Pancreas (tissue), 10 donors: ENCODE data around the gene ALDOC. TPM values are rescaled to one million over a fixed set of nuclear protein-coding genes. Genes with fewer than 3 reads are reported as not detected.
"Not testable (repeated sequence)": the region's sequence is repeated elsewhere in the genome, so short reads cannot be mapped to it uniquely, and the experiment has no call there.

Experiments used
- ATAC-seq, 4 donors: fragments of 200-7000 bp; cut with Tn5 transposase; one replicate each; pipeline versions ENCODE4 v1.8.0 to v1.9.1; 2020; ENCODE audit warnings: mild to moderate bottlenecking in 4 of 4, moderate library complexity in 4 of 4
- DNase-seq, 6 donors: peaks; one replicate each; pipeline ENCODE4 v3.0.0-alpha.2; 2020
- FAIRE-seq: peaks from 2 replicates; lab custom pipeline; 2012; peaks lifted over from hg19 to GRCh38; lab: Jason Lieb, UNC
- H3K27ac ChIP-seq, 4 donors: fragments of 200-600 bp; sonication (generic); 1 replicate in 3 of 4; 2 replicates in 1 of 4; pipeline versions ENCODE4 v1.5.0 to v1.8.0; 2020
- H3K27me3 ChIP-seq, 4 donors: fragments of 200-600 bp; one replicate each; pipeline ENCODE4 v1.8.0; 2021
- H3K36me3 ChIP-seq, 3 donors: fragments of 200-600 bp; sonication (generic) in 1 of 3; one replicate each; pipeline versions ENCODE4 v1.5.0 to v1.8.0; 2020 to 2021
- H3K4me1 ChIP-seq, 3 donors: fragments of 200-600 bp; one replicate each; pipeline ENCODE4 v1.8.0; 2021
- H3K4me3 ChIP-seq, 4 donors: fragments of 200-600 bp; sonication (generic) in 2 of 4; one replicate each; pipeline versions ENCODE4 v1.5.0 to v1.8.0; 2020 to 2021
- H3K9me3 ChIP-seq, 4 donors: fragments of 200-600 bp; one replicate each; pipeline ENCODE4 v1.8.0; 2021
- CTCF ChIP-seq, 4 donors: fragments of 200-600 bp; sonication (generic) in 3 of 4; IDR thresholded peaks; one replicate each; pipeline versions ENCODE4 v1.5.0 to v1.8.0; 2021; ENCODE audit warnings: antibody characterized with exemption in 4 of 4
- WGBS, 2 donors: extraction: QIAGEN DNeasy Blood & Tissue Kit; methylation state at CpG; one replicate each; pipeline ENCODE4 v1.1.7; 2013; 5-methylcytosine and 5-hydroxymethylcytosine counted together
- intact Hi-C, 3 donors: fragments of 100-400 bp; cut with DNase I; formaldehyde crosslinking; loops; one replicate each; pipeline versions ENCODE4 v1.11.1 to v1.14.2; 2022
- polyA plus RNA-seq, 2 donors: library from polyadenylated mRNA; stranded (reverse); fragments of 200-250 nt; gene quantifications; one replicate each; pipeline ENCODE4 v1.2.3, GENCODE V29; 2013
- total RNA-seq, 6 donors: library from RNA; stranded (reverse); fragmentation: NEBNext Ultra II Directional in 4 of 6; extraction: Animal tissue kit (Norgen Biotek cat#: 25700) in 4 of 6; gene quantifications; one replicate each; pipeline versions ENCODE4 v1.2.1 to v1.2.4, GENCODE V29; 2021 to 2023
- donor health status: healthy with polysubstance abuse.
- donor health status: DM: no; HTN: no; CAD: no; lungs with moderate emphysema.
- donor health status: DM: no; HTN: no; CAD: no.
- donor health status: control.
- donor health status: control.
- donor health status: Bipolar disorder and iron deficiency.
- donor health status: DM: yes; HTN: yes; CAD: no.
- donor health status: DM: no; HTN: no; CAD: no.
- donor health status: DM: no; HTN: no; CAD: no.
- donor health status: DM: yes; HTN: yes; CAD: no.

ALDOC gene
- total and polyA plus RNA-seq, 8 donors: 0.69 to 8.4 (median 2.3) TPM

DNA sequence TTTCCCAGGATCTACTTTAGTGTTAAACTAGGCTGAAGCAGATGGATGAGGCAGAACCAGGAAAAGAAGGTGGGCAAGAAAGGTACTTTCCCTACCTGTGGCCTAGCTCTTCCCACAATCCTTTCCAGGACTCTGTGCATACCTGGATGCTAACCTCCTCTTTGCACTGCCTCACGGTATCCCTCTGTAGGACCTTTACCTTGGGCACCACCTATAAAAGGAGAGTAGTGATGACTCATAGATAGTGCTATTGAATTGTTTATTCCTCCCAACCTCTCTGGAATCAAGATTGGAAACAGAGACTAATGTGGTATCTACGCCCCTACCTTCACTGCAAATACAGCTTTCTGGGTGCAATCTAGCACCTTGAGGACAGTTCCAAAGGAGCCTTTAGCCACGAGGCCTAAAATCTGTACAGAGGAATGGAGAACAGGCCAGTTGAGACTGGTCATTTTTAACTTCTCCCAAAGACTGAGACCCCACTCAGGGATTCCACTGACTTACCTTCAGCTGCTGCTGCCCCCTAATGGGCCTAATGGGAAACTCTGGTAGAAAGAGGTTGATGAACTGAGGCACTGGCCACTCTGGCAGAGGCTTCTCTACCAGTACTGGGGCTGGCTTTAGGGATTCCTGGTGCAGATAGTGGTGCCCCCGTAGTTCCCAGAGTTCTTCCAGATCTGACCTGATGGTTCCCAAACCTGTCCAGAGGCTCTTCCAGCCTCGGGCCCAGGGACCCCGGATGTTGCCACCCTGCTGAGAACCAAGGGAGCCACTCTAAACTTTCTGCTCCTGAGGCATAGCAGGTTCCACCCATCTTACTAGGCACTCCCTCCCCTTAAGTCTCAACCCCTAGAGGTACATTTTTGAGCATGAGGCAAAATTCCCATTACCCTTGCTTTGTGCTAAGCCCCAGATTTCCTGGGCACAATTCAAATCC, 36.5 kb upstream of the ALDOC start:
- Histone ChIP-seq H3K4me1 (no peaks in the 10 kb centered on the region), H3K4me3 (no peak overlapping the region), H3K27me3 (no peaks in the 10 kb centered on the region), H3K9me3 (no peaks in the 10 kb centered on the region), H3K36me3 (peaks cover 0 to 41% (median 29%) of the 10 kb centered on the region in 3 donors), H3K27ac (no peak overlapping the region)
- no peak for FAIRE-seq
- DNase-seq: peak in 1 of 6 donors; percentile 27
- 71 to 78% methylated on average over 6 of the region's 6 CpGs for WGBS, 2 donors
- intact Hi-C loops: loop anchor here in 1 of 3 donors (10.0 kb wide), 1 partner anchor 118 kb away; no protein-coding TSS in a partner anchor
- TF ChIP-seq CTCF (IDR thresholded peaks at IDR 0.05): peak in 3 of 4 donors; percentile 24 to 67 (median 38)
- ATAC-seq: peak; percentile 46 to 72 (median 68)

- intact Hi-C loops: loop anchor here in 1 of 3 donors (10.0 kb wide), 1 partner anchor 118 kb away; no protein-coding TSS in a partner anchor
These were observed 35.8 kb upstream of the ALDOC start for GRCh38 chr17:28612531-28612930.

DNA sequence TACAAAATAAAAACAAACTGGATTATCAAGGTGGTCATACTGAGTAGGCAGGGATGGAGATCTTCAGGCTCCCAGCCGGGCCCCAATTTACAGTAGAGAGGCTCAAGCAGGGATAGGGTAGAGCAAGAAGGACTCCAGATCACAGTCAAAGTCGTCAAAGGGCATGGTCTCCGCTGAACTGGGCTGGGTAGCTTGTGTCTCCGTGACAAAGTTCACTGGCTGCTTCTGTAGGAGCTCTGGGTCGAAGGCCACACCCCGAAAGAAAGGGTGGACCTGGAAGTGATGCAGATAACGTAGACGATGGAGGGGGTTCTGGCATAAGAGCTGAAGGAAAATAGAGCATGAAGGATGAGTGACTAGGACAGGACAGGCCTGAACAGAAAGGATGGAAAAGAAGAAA, 33.7 kb upstream of the ALDOC start:
- no peak for ATAC-seq

More at GRCh38 chr17:28612531-28612930, 35.8 kb upstream of the ALDOC start:
- Histone ChIP-seq H3K4me1 (no peaks in the 10 kb centered on the region), H3K27me3 (no peaks in the 10 kb centered on the region), H3K9me3 (no peaks in the 10 kb centered on the region), H3K27ac (no peak overlapping the region), H3K4me3 (no peak overlapping the region), H3K36me3 (peaks cover 0 to 34% (median 22%) of the 10 kb centered on the region in 3 donors)
- DNase-seq (no peak), ATAC-seq (no peak), FAIRE-seq (no peak)
- 59 to 60% methylated on average over 2 of the region's 2 CpGs for WGBS, 2 donors
- no peak for TF ChIP-seq CTCF (IDR thresholded peaks at IDR 0.05)

DNA sequence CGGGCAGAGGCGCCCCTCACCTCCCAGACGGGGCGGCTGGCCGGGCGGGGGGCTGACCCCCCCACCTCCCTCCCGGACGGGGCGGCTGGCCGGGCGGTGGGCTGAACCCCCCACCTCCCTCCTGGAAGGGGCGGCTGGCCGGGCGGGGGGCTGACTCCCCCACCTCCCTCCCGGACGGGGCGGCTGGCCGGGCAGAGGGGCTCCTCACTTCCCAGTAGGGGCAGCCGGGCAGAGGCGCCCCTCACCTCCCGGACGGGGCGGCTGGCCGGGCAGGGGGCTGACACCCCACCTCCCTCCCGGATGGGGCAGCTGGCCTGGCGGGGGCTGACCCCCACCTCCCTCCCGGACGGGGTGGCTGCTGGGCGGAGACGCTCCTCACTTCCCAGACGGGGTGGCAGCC, 27.3 kb upstream of the ALDOC start:
- H3K36me3 ChIP-seq, H3K9me3 ChIP-seq, ATAC-seq, FAIRE-seq, intact Hi-C loops, DNase-seq, H3K27me3 ChIP-seq, H3K27ac ChIP-seq, H3K4me3 ChIP-seq, H3K4me1 ChIP-seq: not testable (repeated sequence)
- WGBS, 2 donors: 94% methylated on average over 13 to 29 of the region's 31 CpGs

More for the DNA sequence above, 33.7 kb upstream of the ALDOC start:
- Histone ChIP-seq H3K4me3 (no peak overlapping the region), H3K36me3 (peaks cover 0 to 13% (median 4%) of the 10 kb centered on the region in 3 donors), H3K27me3 (no peaks in the 10 kb centered on the region), H3K9me3 (no peaks in the 10 kb centered on the region), H3K4me1 (no peaks in the 10 kb centered on the region), H3K27ac (no peak overlapping the region)
- TF ChIP-seq CTCF (IDR thresholded peaks at IDR 0.05): no peak
- DNase-seq (no peak), FAIRE-seq (no peak)
- intact Hi-C loops: loop anchor here in 1 of 3 donors (10.0 kb wide), 1 partner anchor 116 kb away; no protein-coding TSS in a partner anchor
- 77 to 80% methylated on average over 8 of the region's 8 CpGs for whole genome bisulfite sequencing, 2 donors

GRCh38 chr17:28599311-28600184, 22.9 kb upstream of the ALDOC start:
- no peaks in the 10 kb centered on the region for H3K27me3 ChIP-seq
- 7 to 9% methylated on average over 40 of the region's 40 CpGs for WGBS, 2 donors
- ATAC-seq (peak; percentile 60 to 76 (median 64)), DNase-seq (peak; percentile 48 to 79 (median 69)), FAIRE-seq (no peak)
- peaks cover 0 to 11% (median 7%) of the 10 kb centered on the region in 3 donors for H3K4me1 ChIP-seq
- intact Hi-C loops: no loop called here
- peak overlapping the region; percentile 69 to 92 (median 84) for H3K27ac ChIP-seq
- TF ChIP-seq CTCF (IDR thresholded peaks at IDR 0.05): no peak
- H3K36me3 ChIP-seq: no peaks in the 10 kb centered on the region
- H3K9me3 ChIP-seq: no peaks in the 10 kb centered on the region
- H3K4me3 ChIP-seq: peak overlapping the region; percentile 52 to 63 (median 54)
